ENCODE measurements around the gene DIAPH2. TPM values are rescaled to one million over a fixed set of nuclear protein-coding genes. Genes with fewer than 3 reads are reported as not detected.

Gene DIAPH2
- total RNA-seq, 1 donor: 42.3 TPM

DNA sequence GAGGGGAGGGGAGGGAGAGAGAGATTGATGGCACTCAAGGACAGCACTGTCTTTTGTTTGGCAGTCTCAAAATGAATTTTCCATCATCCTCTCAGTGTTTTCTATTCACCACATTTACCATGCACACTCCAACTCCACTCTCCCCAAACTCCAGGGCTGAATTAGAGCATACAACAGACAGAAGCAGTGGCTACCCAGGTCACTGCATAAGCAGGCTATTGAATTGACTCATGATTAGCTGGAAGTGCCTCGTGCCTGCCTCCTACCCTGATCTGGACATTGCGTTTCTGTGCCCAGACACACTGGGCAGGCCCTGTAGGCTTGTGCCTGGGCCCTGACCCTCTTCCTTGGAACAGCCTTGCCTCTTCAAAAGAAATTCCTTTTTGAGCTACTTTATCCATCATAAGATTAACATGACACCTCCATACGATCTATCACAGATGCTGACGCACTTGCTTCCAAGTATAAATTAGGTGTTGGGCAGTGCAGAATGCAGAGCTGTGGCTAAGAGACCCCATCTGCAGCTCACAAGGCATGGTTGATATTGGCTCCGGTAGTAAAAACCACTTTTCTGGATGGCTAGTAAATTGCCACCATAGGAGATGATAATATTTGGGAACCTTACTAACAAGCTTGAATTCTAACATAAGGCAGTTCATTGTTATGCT, 952.0 kb downstream of the DIAPH2 start:
- no peak overlapping the region for H3K4me3 ChIP-seq (ENCODE audit: low read depth, low read length)
- TF ChIP-seq, protein P1, sequence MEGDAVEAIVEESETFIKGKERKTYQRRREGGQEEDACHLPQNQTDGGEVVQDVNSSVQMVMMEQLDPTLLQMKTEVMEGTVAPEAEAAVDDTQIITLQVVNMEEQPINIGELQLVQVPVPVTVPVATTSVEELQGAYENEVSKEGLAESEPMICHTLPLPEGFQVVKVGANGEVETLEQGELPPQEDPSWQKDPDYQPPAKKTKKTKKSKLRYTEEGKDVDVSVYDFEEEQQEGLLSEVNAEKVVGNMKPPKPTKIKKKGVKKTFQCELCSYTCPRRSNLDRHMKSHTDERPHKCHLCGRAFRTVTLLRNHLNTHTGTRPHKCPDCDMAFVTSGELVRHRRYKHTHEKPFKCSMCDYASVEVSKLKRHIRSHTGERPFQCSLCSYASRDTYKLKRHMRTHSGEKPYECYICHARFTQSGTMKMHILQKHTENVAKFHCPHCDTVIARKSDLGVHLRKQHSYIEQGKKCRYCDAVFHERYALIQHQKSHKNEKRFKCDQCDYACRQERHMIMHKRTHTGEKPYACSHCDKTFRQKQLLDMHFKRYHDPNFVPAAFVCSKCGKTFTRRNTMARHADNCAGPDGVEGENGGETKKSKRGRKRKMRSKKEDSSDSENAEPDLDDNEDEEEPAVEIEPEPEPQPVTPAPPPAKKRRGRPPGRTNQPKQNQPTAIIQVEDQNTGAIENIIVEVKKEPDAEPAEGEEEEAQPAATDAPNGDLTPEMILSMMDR (IDR thresholded peaks at IDR 0.05; ENCODE audit: insufficient read depth, low read length): no peak
- no peak for DNase-seq (ENCODE audit: low read depth)

DNA sequence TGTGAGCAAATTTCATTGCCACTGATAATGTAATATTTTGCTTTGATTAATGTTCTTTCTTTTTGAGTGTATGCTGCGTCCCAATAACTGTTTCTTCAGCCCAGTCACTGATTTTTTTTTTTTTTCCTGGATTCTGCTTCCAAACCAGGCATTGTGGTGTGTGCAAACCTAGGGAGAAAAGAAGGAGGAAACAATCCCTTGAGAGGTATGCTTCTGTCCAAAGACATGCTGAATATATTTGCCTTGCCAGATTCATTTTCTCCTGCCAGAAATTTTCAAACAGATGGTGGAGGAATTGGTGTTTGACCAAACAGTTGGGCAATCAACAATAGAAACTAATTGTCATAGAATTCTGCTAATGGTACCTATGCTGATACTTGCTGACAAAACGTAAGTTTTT, 952.6 kb downstream of the DIAPH2 start:
- H3K4me3 ChIP-seq (ENCODE audit: low read depth, low read length): no peak overlapping the region
- peak; percentile 37 for DNase-seq (ENCODE audit: low read depth)
- TF ChIP-seq, protein P1 (IDR thresholded peaks at IDR 0.05; ENCODE audit: insufficient read depth, low read length): no peak

DNA sequence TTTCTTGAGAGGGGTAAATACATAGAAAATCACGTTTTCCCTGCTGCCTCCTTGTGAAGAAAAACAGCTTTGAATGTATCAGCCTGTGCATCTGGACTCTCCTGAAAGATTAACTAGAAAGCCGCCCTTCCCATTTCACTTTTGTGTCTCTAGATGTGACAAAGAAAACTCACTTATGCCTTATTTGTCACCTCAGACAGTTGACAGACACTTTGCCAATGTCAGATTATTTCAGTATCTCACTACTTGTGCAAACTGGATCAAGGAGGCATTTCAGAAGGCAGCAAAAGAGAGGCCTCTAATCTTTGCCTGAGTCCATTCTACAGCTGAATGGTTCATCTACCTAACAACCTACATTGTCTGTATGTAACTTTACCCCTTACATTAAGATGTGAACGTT, 954.0 kb downstream of the DIAPH2 start:
- TF ChIP-seq, protein P1 (IDR thresholded peaks at IDR 0.05; ENCODE audit: insufficient read depth, low read length): no peak
- H3K4me3 ChIP-seq (ENCODE audit: low read depth, low read length): no peak overlapping the region
- no peak for DNase-seq (ENCODE audit: low read depth)

DNA sequence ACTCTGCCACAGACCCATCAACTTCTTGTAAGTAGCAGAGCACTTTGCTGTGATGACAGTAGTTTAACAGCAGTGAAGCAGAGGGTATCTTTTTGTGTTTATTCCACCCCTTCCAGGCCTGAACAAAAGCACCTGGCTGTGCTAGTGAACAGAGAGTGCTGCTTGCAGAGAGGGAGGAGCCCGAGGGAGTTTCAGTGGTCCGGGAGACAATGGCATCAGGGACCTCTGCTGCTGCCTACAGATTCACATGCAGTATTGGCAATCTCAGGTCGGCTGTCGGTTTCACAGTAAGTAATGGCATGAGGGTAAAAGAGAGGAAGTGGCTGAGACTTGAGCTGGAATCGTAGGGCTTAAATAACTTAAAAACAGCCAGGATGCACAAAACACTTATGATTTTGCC, 954.9 kb downstream of the DIAPH2 start:
- H3K4me3 ChIP-seq (ENCODE audit: low read depth, low read length): no peak overlapping the region
- no peak for DNase-seq (ENCODE audit: low read depth)
- TF ChIP-seq, protein P1 (IDR thresholded peaks at IDR 0.05; ENCODE audit: insufficient read depth, low read length): no peak

Small RNA genes within 50 kb of the gene (small RNA-seq; reads per million reads assigned to genes)
- gene RF00017 (not detected), gene RF00019 (not detected), gene RN7SL74P (not detected)

Other genes starting within 250 kb of the DIAPH2 start
- gene RPA4, start 199.1 kb downstream of the DIAPH2 start, total RNA-seq (ENCODE audit: low replicate concordance): 0.33 and 1.4 TPM in 2 replicates